Posterior vena cava (tissue), 2 donors: ENCODE results near the gene TBCK. TPM values are rescaled to one million over a fixed set of nuclear protein-coding genes. Genes with fewer than 3 reads are reported as not detected.
"Not testable (repeated sequence)": the region's sequence is repeated elsewhere in the genome, so short reads cannot be mapped to it uniquely, and the experiment has no call there.

Experiments used
- DNase-seq: peaks from one replicate; pipeline ENCODE4 v3.0.0-alpha.2; 2020; ENCODE audit warnings: low spot score
- intact Hi-C, 2 donors: fragments of 100-400 bp; cut with DNase I; formaldehyde crosslinking; loops; one replicate each; pipeline versions ENCODE4 v1.14.1 to v1.14.2; 2022 to 2023
- total RNA-seq, 2 donors: library from RNA; stranded (reverse); fragmentation: NEBNext Ultra II Directional; extraction: Animal tissue kit (Norgen Biotek cat#: 25700); gene quantifications; one replicate each; pipeline ENCODE4 v1.2.1, GENCODE V29; 2021
- donor health status: DM: yes; HTN: yes; CAD: no.
- donor health status: DM: yes; HTN: yes; CAD: no.

Gene TBCK
- total RNA-seq, 2 donors from 2014 or later, result 29.1 to 37.1 TPM

DNA sequence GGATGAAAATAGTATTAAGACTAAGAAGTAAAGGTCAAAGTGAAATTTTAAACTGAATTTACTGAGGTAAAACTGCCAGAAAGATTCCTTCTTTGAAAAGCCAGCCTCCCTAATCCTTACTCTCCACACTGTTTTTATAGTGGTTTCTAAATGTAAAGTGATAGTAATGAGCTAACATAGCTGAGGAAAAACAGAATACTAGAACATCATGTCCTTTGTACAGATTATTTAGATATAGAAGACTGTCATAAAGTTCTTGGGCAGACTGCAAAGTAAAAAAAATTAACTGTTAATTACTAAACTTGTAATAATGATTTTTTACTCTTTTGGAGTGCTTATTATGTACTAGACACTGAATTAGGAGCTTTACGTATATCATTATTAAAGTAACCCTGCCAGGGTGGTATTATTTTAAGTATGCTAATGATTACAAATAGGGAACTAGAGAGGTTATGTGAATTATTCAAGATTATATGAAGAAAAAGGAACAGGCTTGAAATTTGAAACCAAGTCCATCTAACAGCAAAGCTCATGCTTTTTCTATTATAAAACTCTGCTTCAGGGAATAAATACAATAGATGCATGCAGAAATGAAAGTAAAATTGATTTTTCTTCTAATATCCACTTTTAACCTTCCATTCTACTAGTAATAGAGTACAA lies 150.5 kb downstream of the TBCK start:
- DNase-seq, result no peak
- intact Hi-C loops, result no loop called here

DNA sequence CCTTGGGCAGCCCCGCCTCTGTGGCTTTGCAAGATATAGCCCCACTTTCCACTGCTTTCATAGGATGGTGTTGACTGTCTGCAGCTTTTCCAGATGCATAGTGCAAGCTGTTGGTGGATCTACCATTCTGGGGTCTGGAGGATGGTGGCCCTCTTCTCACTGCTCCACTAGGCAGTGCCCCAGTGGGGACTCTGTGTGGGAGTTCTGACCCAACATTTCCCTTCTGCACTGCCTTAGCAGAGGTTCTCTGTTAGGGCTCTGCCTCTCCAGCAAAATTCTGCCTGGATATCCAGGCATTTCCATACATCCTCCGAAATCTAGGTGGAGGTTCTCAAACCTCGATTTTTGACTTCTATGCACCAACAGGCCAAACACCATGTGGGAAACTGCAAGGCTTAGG lies 153.7 kb downstream of the TBCK start:
- no peak for DNase-seq
- intact Hi-C loops, result no loop called here

DNA sequence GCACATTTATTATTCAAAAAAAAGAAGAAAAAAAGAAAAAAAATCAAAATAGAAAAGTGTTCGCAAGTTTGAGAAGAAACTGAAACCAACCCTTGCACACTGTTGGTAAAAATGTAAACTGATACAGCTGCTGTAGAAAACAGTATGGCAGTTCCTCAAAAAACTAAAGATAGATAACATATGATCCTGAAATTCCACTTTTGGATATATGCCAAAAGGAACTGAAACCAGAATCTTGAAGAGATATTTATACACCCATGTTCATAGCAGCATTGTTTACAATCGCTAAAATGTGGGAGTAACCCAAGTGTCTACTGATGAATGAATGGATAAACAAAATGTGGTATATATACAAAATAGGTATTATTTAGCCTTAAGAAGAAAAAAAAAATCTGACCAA lies 155.4 kb downstream of the TBCK start:
- intact Hi-C loops, result no loop called here
- no peak for DNase-seq

DNA sequence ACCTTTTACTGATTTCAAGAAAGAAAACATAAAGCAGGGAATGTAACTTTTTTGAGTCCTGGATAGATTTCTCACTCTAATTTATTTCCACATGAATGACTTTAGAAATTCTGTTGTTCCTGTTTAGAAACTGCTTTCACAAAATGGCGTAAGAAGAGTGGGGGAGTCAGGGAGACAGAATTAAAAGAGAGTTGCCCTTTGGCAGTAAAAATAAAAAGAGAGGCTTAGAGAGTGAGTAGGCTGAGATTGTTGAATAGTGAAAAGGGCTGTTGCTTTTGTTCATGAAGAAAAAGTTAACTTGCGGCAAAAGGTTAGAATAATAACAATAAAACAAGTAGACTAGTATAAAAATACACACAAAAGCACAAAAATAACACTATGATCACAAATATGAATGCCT lies 166.1 kb downstream of the TBCK start:
- intact Hi-C loops, result no loop called here
- no peak for DNase-seq

DNA sequence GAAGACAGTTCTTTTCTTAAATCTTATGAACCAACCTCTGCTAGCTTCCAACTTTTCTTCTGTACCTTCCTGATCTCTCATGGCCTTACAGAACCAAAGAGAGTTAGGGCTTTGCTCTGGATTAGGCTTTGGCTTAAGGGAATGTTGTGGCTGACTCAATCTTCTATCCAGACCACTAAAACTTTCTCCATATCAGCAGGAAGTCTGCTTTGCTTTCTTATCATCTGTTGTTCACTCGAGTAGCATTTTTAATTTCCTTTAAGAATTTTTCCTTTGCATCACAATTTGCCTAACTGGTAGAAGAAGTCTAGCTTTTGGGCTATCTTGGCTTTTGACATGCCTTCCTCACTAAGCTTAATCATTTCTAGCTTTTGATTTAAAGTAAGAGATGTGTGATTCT lies 167.0 kb downstream of the TBCK start:
- intact Hi-C loops, result no loop called here
- no peak for DNase-seq

DNA sequence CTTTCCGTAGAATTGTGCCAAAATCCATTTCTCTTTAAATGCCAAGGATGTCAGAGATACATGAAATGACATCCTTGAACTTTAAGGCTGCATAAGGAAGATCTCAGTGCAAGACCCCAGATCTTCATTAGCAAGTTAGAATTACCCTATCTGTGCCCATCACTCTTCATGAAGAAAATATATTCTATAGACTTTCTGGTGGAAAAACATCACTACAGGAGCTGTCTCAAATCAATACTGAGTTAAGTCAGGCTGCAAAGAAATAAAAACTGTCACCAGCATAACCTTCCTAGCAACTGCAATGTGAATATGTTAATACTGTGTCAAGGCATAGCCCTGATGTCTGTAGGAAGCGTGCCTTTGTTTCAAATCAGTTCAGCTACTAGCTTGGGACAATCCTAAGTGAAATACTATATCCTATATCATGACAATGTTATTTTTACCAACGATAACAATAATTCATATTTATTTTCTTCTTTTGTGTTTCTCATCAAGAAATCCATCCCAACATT lies 173.3 kb downstream of the TBCK start:
- intact Hi-C loops, result no loop called here
- no peak for DNase-seq

DNA sequence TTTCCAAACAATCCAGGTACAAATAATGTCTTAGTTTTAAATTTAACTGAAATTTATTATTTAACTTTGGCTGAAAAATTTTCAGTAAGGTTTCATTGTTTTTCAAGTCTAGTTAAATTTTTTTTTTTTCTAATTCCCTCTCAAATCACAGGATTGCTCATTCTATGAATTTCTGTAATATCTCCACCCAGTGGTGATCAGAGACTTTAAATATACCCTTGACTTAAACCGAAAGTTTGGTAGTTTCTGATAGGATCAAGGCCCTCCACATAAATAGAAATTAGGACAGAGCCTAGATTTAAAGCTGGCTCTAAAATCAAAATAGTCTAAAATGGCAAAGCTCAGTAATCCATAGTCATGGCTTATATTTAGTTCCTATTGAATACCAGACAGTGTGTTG lies 175.4 kb downstream of the TBCK start:
- no peak for DNase-seq
- intact Hi-C loops, result no loop called here

DNA sequence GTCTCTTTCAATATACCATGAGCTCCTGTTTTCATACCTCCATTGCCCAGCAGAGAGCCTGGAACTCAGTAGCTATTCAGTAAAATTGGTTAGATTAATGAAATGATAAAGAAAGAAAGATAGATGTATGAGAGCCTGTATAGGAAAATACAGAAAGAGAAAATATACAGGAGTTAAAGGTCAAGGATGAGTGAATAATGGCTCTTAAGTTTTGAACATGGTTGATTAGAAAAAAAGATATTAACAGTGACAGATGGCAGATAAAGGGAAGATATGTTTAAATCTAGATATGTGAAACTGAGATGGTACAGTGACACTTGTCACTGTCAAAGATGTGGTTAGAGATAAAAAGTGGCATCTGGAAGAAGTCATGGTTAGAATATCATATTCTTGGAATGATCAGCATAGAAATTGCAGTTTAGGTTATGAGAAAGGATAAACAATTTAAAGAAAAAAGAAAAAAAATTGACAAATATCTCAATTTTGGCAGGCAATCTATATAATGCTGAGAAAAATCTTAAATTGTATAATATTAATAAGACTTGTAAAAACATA lies 179.2 kb downstream of the TBCK start:
- intact Hi-C loops, result no loop called here
- no peak for DNase-seq

DNA sequence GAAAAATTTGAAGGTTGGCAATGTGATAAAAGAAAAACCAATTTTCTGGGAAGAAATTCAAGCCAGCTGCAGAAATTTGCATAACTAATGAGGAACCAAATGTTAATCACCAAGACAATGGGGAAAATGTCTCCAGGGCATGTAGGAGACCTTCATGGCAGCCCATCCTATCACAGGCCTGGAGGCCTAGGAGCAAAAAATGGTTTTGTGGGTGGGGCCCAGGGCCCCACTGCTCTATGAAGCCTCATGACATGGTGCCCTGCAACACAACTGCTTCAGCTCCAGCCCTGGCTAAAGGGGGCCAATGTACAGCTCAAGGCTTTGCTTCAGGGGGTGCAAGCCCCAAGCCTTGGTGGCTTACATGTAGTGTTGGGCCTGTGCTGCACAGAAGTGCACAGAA lies 184.0 kb downstream of the TBCK start:
- DNase-seq, result no peak
- intact Hi-C loops, result no loop called here

DNA sequence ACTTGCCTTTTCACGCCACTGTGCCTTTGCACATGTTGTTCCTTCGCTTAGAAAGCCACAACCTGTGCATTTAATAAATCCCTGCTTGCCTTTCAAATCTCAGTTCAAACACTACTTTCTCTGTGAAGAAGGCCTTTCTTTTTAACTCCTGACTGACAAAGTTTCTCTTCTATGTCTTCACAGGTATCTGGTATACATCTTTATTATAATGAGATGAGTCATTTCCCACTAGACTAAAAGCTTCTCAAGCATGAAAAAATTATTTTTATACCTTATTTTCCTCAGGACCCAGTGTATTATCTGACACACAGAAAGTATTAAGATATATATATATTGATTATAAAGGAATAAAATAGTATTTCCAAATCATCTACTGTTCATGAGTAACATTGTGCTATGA lies 189.9 kb downstream of the TBCK start:
- intact Hi-C loops, result no loop called here
- DNase-seq, result no peak

DNA sequence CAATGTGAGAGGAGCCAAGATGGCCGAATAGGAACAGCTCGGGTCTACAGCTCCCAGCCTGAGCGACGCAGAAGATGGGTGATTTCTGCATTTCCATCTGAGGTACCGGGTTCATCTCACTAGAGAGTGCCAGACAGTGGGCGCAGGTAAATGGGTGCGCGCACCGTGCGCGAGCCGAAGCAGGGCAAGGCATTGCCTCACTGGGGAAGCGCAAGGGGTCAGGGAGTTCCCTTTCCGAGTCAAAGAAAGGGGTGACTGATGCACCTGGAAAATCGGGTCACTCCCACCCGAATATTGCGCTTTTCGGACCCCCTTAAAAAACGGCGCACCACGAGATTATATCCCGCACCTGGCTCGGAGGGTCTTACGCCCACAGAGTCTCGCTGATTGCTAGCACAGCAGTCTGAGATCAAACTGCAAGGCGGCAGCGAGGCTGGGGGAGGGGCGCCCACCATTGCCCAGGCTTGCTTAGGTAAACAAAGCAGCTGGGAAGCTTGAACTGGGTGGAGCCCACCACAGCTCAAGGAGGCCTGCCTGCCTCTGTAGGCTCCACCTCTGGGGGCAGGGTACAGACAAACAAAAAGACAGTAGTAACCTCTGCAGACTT lies 196.0 kb downstream of the TBCK start:
- peak; percentile 72 for DNase-seq
- intact Hi-C loops, result not testable (repeated sequence)

DNA sequence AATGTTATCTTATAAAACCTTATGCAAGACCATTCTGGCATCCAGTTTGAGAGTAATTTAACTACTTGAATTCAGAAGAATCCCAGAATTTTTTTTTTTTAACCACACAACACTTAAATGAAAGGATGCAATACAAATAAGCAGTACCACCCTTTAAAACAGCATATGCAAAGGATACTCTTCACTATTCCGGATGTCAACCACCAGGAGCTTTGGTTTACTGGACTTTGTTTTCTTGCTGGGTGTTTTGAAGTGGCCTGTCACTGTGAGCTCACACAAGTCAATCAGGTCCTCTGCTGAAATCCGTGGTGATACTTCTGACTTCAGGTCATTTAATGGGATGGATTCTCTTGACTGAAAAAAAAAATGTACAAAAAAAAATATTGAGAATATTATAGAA lies 200.0 kb downstream of the TBCK start:
- intact Hi-C loops, result no loop called here
- DNase-seq, result no peak

DNA sequence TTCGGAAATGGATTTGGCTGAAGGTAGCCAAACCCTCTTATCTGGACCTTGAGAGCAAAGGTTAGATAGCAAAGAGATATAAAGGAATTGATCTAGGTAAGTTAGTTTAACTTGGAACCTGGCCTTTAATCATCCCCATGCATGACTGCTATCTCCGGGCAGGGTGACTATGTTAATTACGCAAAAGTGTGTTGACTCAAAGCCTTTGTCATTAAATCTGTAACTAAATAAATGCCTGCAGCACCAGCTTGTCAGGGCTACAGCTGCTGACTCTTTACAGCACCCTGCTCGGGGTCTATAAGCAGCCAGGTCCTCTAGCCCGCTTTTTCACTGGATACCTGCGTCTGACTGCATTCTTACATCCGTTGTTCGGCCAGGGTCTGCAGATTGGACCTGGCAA lies 201.7 kb downstream of the TBCK start:
- DNase-seq, result no peak
- intact Hi-C loops, result no loop called here

DNA sequence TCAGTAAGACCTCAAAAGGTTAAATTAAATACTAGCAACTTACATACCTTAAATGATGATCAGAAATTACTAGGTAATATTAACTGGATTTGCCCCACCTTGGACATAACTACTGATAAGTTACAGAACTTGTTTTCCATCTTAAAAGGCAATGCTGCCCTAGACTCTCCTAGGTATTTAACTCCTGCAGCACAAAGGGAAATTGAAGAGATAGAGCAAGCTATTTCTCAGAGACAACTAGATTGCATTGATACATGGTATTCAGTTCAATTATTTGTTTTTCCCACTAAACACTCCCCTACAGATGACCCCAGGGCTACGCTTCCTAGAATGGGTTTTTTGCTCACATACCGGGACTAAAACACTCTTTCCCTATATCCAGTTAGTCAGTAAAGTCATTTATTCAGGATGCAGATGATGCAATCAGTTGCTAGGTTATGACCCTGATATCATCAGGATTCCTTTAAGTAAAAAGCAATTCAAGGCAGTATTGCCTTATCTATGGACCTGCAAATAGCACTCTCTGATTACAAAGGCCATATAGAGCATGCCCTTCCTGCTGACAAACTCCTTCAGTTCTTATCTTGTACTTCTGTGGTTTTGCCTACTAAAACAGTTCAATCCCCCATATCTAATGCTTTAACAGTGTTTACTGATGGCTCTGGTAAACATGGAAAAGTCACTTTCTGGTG lies 204.1 kb downstream of the TBCK start:
- not testable (repeated sequence) for DNase-seq

DNA sequence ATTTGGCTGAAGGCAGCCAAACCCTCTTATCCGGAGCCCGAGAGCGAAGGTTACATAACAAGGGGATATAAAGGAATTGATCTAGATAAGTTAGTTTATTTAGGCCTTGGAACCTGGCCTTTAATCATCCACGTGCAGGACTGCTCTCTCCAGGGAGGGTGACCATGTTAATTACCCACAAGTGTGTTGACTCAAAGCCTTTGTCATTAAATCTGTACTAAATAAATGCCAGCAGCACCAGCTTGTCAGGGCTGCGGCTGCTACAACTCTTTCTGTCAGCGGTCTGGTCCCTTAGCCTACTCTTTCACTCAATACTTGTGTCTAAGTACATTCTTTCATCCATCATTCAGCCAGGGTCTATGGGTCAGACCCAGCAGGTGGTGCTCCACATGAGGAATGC lies 206.1 kb downstream of the TBCK start:
- DNase-seq, result no peak
- intact Hi-C loops, result no loop called here

More for the DNA sequence above, 204.1 kb downstream of the TBCK start:
- intact Hi-C loops, result not testable (repeated sequence)

DNA sequence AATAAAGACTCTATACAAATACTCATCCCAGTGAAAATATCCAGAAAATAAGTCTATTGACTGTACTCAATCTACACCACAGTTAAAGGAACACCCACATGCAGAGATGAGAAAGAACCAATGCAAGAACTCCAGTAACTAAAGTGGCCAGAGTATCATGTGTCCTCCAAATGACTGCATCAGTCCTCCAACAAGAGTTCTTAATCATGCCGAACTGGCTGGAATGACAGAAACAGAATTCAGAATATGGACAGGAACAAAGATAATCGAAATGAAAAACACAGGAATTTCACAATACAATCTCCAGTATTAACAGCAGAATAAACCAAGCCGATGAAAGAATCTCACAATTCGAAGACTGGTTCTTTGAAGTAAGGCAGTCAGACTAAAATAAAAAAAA lies 210.3 kb downstream of the TBCK start:
- intact Hi-C loops, result no loop called here
- DNase-seq, result no peak

DNA sequence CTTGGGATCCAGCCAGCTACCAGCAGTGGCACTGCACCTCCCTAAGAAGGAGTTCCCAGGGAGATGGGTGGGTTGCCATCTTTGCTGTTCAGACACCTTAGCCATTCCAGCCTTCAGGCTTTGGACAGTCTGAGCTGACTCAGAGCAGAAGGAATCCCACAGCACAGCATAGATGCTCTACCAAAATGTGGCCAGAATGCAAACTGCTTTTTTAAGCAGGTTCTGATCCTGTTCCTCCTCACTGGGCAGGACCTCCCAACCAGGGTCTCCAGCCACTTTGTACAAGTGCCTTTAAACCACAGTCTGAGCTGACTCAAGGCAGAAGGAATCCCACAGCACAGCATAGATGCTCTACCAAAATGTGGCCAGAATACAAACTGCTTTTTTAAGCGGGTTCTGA lies 211.7 kb downstream of the TBCK start:
- no peak for DNase-seq
- intact Hi-C loops, result no loop called here

DNA sequence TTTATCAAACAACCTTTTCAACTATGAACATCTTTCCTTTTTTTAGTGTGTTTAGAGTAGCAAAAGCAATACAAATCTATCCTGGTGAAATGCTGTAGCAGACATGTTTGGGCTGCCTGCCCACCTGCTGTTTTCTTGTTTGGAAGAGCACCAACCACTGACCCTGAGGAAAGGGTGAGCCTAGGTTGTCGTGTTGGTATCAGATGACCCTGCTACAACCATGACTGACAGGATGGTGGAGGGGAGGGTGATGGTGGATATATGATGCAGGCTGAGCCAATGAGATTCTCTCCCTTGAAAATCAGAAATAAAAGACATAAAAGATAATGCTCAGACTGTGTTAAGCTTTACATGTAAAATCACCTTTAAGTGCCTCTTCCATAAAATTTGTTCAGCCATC lies 219.6 kb downstream of the TBCK start:
- intact Hi-C loops, result no loop called here
- no peak for DNase-seq

DNA sequence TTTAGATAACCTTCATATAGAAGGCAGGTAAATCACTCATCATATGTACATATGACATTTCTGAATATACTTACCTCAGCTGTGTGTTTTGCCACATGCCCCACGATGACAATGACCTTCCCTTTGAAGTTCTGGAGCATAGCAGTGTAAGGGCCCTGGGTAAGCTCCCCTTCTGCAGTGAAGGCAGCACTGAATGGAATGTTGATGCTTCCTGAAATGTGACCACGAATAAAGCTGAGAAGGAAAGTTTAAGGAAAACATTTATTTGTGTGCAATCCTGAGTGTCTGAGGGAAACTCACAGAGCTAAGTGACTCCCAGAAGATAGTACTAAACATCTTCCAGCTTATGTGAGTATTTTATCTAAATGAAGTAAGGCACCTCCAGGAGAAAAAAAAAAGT lies 220.6 kb downstream of the TBCK start:
- no peak for DNase-seq
- intact Hi-C loops, result no loop called here

DNA sequence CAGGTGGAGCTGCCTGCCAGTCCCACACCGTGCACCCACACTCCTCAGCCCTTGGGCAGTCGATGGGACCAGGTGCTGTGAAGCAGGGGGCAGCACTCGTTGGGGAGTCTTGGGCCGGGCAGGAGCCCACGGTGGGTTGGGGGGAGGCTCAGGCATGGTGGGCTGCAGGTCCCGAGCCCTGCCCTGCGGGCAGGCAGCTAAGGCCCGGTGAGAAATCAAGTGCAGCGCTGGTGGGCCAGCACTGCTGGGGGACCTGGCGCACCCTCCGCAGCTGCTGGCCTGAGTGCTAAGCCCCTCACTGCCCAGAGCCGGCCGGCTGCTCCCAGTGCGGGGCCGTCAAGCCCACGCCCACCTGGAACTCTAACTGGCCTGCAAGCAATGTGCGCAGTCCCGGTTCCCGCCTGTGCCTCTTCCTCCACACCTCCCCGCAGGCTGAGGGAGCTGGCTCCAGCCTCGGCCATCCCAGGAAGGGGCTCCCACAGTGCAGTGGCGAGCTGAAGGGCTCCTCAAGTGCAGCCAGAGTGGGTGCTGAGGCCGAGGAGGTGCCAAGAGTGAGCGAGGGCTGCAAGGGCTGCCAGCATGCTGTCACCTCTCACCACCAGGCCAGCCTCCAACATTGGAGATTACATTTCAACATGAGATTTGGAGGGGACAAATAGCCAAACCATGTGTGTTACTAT lies 223.5 kb downstream of the TBCK start:
- DNase-seq, result no peak

More for the DNA sequence above, 223.5 kb downstream of the TBCK start:
- intact Hi-C loops, result no loop called here
